NB4 (cell line): ENCODE data around the gene GPR158.

ENCODE experiments used
- POLR2A ChIP-seq: IDR thresholded peaks from 2 replicates; pipeline ENCODE4 v1.6.1; 2011; ENCODE audit warnings: mild to moderate bottlenecking; ENCODE audit not compliant: insufficient read length; ENCODE audit errors: extremely low read depth
- TF ChIP-seq, protein P1 (sequence below): IDR thresholded peaks from one replicate; pipeline ENCODE4 v1.5.1; 2012; ENCODE audit warnings: low read depth, low read length

DNA sequence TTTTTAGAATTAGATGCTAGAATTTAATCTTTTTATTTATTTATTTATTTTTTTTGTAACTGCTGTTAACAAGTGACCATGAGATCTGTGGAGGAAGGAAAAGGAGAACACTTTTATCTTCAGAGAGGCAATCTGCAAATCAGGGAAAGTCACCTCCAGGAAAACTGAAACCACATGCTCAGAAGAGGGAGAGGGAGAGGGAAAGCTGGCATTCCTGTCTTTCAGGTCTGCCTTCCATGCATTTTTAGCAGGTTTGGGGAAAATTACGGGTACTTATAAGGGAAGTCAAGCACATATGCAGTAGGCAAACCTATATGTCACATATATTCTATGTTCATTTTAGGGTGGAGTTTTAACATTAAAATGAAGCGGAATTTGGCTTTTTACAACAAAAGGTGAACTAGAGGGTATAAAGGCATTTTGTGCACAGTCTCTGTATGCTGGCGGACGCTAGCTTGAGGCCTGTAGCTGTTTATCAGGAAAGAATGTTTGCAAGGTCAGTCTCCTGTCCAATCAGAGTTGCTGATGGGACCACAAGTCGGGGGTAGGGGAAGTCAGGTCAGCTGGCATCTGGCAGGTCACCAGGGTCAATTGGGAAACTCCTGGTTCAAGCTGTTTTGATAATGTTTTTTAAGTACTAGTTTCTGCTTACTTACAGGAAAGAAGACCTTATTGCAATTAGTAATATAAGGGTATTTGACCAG lies 333.5 kb downstream of the GPR158 start:
- no peak for TF ChIP-seq POLR2A
- TF ChIP-seq, protein P1, sequence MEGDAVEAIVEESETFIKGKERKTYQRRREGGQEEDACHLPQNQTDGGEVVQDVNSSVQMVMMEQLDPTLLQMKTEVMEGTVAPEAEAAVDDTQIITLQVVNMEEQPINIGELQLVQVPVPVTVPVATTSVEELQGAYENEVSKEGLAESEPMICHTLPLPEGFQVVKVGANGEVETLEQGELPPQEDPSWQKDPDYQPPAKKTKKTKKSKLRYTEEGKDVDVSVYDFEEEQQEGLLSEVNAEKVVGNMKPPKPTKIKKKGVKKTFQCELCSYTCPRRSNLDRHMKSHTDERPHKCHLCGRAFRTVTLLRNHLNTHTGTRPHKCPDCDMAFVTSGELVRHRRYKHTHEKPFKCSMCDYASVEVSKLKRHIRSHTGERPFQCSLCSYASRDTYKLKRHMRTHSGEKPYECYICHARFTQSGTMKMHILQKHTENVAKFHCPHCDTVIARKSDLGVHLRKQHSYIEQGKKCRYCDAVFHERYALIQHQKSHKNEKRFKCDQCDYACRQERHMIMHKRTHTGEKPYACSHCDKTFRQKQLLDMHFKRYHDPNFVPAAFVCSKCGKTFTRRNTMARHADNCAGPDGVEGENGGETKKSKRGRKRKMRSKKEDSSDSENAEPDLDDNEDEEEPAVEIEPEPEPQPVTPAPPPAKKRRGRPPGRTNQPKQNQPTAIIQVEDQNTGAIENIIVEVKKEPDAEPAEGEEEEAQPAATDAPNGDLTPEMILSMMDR = no peak
